Dermis blood vessel endothelial cell (primary cell): ENCODE data around the gene ABI3BP. TPM values are rescaled to one million over a fixed set of nuclear protein-coding genes. Genes with fewer than 3 reads are reported as not detected.

Experiments used
- DNase-seq: peaks from one replicate; pipeline ENCODE4 v3.0.0; 2010
- total RNA-seq: library from RNA; depleted of rRNA; stranded (reverse); fragments of >200 nt; gene quantifications from 2 replicates; pipeline ENCODE4 v1.2.3, GENCODE V29; 2014

The ABI3BP gene
- total RNA-seq, 1 donor from 2014 or later: 9.5 TPM

DNA sequence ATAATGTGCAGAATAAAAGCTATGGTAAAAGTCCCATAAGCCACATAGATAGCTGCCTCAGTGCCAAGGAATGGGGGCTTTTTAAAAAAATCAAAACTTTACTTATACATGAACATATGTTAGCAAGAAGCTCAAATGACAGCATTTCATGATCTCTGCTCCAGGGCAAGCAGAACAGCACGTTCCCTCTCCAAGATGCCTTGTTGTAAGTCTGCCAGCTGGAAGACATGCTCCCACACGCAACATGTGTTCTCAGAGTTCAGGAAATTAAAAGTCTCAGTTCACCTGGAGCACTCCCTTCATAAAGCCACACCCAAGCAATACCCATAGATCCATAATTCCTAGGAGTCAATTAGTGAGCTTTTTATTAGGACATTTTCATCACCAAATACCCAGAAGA lies 52.2 kb downstream of the ABI3BP start:
- DNase-seq: no peak

DNA sequence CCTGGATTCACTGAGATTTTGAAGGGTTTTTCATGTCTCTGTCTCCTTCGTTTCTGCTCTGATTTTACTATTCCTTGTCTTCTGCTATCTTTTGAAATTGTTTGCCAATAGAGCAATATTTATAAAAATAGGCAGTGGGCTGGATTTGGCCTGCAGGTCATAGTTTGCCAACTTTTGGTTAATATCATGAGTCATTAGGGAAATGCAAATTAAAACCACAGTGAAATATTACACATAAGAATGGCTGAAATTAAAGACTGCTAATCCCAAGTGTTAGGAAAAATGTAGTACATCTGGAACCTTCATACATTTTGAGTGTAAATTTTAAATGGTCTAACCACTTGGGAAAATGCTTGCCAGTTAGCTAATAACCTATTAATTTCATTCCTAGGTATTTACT lies 56.3 kb downstream of the ABI3BP start:
- DNase-seq: no peak

DNA sequence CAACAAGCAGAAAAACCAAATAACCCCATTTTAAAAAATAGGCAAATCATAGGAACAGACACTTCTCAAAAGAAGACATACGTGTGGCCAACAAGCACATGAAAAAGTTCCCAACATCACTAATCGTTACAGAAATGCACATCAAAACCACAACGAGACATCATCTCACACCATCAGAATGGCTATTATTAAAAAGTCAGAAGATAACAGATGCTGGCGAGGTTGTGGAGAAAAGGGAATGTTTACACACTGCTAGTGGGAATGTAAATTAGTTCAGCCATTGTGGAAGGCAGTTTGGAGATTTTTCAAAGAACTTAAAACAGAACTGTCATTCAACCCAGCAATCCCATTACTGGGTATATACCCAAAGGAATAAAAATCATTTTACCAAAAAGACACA lies 60.7 kb downstream of the ABI3BP start:
- no peak for DNase-seq

DNA sequence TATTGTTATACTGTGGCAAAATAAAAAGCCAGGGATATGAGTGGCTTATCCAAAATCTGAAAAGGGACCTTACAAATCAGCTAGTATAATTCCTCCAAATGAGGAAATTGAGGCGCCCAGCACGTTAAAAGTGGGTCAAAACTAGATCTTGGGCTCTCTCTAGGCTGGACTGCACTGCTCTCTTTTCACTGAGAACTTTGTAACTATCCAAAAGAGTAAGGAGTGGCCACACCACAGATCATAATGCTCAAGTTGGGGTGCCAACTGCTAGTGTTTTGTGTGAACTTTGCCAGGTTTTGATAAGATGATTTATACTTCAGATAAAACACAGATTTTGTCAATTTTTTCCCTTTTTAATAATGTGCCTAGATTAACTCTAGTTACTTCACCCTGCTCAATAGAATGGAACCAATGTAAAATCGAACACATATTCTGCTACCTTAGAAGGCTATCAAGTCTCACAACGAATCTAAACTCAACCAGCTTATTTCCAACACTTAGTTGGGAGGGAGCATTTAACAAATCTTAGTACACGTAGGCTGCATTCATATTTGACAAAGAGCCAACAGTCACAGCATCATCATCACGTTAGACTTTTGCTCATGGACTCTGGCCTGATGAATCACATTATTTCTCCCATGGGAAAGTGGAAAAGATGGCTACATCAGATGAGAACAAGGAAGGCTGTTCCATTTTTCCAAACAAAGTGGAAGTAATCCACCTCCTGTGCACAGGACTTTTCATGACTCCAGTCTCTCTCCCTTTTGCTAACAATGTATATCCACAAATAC lies 64.4 kb downstream of the ABI3BP start:
- DNase-seq: peak; percentile 71

DNA sequence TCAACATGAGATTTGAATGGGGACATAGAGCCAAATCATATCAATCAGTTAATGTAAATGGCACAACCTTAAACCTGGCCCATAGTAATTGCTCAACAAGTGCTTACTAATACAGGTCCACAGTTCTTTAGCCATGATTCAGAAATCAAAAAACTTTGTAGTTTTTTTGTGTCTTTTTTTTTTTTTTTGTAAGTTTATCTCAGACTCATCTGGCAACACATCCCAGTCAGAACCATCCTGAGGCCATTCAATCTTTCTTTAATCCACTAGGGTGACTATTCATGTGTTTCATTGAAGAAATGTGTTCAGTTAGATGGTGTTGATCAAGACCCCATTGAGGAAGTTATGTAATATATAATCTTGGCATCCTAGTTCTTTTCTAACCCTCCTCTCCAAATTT lies 65.4 kb downstream of the ABI3BP start:
- no peak for DNase-seq

DNA sequence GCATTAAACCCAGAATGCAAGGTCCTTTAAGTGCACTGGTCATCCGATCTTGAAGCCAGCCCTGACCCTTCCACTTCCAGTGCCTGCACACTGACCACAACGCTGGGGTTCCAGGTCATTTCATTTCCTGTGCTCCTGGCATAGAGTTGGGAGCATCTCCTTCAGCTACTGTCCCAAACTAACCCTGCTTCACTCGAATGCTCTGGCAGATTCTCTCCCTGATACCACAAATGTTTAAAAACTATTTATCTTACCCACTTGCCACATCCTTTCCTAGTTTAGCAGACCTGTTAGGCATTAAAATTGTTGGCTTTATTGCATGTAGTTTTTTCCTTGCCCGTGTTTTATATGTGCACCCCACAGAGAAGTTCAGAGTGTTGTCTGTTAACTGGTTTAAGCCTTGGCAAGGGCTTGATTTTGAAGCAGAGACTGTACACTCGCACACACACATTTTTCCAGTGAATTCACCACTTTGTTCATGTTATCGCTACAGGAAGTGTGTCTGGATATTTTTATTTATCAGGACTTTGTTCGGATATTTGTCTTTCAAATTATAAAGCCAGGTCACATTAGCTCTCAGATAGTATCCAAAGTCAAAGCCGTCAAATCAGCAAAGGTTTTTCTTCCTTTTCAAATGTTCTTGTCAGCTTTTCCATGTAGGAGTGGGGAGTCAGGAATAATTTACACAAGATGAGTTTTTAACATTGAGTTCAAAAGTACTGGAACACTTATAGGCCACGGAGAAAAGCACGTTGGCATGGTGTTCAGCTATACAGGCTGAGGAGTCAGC lies 77.3 kb downstream of the ABI3BP start:
- peak; percentile 17 for DNase-seq

DNA sequence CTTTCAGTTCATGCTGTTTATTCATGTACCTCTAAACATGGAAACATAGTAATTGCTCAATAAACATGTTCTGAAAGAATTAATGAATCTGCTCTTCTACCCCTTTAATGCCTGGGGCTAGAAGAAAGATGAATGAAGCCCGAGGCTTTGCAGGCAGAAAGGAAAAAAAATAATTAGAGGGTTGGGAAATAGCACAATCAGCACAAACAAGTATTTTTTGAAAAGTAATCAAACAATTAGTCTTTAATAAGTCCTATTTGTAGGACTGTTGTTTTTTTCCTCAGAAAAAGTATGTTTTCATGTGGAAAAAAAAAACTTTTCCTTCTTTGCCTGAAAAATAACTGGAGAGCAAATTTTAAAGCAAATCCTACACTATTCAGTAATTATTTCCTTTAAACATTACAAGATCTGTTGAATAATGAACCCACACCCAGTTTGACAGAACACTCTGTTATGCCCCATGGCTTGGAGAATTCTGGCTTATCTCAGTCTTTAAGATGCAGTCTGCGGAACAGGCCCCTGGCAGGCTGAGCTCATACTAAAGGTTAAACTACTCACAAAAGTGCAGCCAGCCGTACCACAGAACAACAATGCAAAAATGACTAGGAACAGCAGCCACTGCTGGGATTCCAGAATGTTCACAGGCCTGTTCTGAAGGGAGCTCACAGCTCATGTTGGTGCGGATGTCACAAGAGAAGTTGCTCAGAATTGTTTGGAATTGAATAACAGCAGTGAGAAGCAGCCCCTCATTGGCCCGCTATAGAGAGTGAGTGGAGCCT lies 79.2 kb downstream of the ABI3BP start:
- no peak for DNase-seq

DNA sequence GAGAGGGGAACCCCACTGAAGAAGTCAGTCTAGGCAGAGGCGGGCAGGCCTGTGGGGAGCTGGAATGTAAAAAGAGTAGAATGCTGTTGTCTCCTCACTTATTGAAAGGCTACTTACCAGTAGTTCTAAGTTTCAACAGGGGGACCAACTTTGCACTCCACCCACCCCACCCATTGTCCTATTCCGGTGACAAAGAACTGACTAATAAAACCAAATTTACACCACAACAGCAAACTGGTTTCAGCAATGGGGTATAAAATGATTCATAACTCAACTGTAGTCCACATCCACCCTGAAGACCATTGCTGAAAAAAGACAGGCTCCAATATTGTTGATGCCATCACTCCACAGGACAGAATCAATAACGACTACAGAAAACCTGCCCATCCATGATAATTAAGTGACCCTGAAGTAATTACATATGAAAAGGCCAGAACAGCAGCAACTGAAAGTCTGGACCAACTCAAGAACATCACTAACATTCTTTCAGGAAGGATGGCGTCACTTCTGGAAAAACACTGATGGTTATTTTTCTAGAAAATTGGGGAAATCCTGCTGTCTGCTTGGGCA lies 80.2 kb downstream of the ABI3BP start:
- DNase-seq: no peak

DNA sequence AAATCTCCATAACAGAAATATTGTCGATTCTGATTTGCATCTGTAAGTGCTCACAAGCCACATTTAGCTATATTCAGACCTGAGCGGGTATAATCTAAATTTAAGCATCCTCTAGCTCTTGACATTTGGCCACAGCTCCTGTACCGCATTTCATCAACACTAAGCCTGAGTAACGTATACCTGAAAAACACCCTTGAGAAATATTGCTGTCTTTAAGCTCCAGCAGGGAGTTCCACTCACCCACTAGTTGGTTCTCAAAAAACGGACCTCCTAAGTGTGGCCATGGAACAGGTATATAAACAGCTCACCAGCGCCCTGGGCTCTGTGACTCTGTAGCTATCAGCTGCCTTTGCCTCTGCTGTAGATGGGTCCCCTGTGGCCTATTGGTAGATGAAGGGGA lies 80.7 kb downstream of the ABI3BP start:
- no peak for DNase-seq

DNA sequence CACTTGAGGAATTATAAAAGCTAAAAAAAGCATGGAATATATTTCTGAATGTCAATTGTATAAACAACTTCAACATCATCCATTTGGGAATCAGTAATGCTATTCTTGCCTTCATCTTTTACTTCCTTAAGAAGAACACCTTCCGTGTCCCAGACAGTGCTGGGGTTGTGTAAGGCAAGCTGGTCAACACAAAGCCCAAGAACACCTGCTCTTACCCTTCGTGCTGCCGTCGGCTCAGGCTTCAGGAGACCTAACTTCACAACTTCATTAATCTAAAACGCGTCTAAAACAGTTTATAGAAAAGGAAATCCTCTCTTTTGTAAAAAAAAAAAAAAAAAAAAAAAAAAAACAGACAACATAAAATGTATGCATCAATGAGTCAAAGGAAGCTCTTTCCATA lies 81.3 kb downstream of the ABI3BP start:
- no peak for DNase-seq

DNA sequence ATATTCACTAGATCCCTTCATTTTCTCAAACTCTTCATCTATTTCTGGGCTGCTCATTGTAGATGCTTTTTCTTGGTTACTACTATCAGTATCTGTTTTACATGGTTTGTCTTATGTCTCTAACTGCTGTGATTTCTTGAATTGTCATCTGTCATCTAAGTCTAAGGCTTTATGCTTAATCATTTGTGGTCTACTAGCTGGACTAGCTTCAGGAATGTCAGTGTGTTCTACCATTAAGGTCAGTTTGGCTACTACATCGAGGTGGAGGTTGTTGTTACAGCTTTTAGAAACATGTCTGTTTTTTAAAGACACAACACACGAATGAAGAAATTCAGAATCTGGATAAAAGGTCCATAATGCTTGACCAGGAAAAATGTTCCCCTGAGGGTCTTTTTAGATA lies 82.2 kb downstream of the ABI3BP start:
- DNase-seq: no peak

DNA sequence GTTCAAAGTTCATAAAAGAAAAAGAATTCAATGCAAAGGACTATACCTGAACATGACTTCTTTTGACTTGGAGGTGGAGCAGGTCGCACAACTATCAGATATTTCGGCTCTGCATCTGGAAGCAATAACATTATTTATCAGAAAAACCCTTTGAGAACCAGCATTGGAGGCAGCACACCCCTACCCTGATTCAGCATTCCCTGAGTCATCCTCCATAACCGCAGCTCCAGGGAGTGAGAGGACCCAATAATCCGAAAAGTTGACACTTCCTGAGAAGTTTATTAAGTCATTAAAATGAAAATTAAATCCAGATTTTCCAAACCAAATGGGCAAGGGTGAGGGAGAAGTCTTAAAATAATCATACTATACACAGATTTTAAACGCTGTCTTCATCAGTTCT lies 90.6 kb downstream of the ABI3BP start:
- no peak for DNase-seq

DNA sequence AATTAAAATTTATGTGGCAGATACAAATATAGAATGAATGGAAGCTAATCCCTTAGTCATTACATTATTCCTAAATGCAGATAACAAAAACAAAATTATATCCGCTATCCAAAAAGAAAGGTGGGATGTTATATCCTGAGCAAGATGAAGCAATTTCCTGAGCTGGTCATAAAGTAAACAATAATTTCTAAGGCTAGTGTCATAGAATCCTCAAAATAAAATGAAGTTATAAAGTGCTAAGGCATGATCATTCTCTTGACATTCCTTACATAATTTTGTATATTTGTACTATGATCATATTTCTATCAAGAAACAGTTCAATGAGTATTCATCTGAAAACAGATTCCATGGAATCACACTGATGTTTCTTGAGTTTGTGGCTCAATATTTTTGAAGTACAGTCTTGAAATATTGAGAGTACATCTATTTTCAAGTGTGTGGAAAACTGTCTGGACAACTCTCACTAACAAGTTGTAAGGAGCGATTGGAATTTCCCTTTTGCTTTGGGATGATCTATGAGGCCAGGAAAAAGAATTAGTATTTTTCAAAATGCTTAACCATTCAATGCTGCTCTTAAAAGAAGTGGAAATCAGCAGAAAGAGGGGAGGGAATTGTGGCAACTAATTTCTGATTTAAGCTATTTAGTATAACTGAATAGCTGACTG lies 92.4 kb downstream of the ABI3BP start:
- DNase-seq: peak; percentile 55

DNA sequence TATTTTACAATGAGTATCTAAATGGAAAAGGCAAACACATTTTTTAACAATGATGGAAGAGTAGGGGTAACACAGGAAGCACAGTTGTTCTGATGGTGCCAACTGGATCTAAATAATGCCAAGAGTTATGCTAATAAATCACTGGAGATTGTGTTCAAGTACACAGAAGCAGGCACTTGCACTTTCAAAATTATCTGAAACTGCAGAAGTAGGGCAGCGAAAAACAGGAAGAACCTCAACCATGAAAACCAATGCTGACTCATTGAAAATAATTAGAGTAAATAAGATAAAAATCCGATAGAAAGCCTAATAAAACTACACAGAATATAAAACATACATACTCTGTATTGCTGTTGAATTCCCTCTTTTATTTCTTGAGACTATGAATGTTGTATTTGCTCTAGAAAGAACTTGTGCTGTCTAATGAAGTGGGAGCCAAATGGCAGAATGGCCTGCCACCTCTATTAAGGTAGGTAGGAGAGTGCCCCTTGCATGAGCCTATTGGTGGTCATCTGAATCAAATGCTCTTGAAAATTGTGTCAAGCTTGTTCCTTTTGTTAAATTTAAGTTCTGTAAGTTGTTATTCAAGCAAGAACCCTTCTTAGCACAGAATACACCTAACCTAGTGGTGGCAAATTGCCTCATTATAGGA lies 93.7 kb downstream of the ABI3BP start:
- peak; percentile 61 for DNase-seq

DNA sequence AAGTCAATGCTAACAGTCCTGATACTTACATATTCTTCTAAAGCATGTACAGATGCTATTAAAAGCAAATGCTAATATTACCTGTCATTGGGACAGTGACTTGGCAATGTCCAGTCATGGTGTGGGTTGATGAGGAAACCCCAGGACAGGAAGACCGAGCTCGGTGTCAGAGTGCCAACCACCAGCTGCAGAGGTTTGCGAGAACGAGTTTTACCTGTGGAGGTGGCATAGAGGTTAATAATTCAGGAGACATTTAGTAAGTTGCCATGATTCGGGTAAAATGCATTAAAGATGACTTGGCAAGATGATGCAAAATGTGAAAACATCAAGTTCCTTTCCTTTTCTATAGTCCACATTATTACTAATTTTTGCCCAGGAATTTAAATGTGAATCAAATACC lies 94.5 kb downstream of the ABI3BP start:
- no peak for DNase-seq

DNA sequence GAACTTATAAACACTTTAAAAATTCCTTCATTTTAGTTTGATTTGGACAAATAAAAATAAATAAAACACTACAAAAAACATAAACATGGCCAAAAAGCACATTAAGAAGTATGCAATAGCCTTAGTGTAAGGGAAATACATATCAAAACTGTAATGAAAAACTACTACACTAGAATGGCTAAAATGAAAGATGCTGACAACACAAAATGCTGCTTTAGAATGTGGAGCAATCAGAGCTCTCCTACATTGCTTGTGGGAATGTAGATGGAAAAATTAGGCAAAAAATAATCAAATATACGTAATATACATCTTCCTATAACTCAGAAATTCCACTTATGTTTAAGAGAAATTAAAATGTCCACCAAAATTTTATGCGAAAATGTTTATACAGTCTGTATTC lies 96.2 kb downstream of the ABI3BP start:
- DNase-seq: no peak

DNA sequence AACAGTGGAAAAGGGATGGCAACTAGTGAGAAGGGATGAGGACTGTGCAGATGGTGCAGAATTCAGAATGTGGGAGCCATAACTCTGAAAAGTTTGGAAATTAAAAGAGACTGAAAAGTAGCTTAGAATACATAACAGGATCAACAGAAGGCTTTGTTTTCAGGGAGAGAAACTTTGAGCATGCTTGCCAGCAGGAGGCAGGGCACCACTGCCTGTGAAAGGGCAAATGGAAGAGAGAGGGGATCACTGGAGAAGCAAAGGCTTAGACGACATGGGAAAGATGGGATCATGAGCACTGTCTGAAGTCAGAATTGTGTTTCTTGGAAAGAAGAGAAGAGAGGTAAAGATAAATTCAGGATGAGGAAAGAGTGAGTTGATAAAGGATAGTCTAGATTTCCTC lies 99.6 kb downstream of the ABI3BP start:
- DNase-seq: peak; percentile 82

DNA sequence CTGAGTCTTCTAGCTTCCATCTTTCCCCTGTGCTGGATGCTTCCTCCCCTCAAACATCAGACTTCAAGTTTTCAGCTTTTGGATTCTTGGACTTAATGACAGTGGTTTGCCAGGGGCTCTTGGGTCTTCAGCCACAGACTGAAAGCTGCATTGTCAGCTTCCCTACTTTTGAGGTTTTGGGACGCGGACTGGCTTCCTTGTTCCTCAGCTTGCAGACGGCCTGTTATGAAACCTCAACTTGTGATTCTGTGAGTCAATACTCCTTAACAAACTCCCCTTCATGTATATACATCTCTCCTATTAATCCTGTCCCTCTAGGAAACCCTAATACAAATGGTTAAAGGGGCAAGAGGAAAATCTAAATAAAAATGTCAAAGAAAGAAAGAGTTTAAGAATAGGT lies 100.1 kb downstream of the ABI3BP start:
- no peak for DNase-seq

DNA sequence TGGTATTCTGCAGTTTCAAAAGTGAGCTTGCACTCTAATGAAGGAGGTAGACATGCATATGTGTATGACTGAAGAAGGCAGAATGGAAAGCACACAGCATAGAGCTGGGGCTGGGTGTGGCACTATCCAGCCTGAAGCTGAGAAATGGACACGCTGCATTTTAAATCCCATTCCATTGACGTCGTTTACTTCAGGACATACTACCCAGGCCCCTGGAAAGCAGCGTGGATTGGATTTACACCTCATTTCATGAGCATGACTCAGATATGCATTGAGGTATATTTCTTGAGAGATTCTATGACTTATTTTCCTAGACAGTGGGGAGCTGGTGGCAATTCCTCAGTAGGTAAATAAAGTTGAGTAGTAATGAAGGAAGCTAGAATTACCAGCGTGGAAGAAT lies 101.4 kb downstream of the ABI3BP start:
- DNase-seq: no peak

DNA sequence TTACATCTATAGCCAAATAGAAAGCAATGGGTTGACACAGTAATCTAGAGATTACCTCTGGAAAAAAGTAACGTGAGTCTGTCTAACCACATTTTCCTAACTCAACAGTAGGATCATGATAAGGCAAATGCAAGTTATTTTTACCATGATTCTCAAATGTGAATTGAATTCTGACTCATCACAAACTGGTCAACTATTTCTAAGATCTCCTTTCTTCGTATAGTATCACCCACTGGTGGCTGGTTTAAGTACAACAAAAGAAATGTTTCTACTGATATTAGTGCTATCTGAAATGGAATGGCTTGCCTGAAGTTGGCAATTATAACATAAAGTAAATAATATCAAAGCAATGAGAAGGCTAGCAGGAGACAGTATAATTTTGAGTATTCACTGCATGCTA lies 102.2 kb downstream of the ABI3BP start:
- DNase-seq: peak; percentile 65

DNA sequence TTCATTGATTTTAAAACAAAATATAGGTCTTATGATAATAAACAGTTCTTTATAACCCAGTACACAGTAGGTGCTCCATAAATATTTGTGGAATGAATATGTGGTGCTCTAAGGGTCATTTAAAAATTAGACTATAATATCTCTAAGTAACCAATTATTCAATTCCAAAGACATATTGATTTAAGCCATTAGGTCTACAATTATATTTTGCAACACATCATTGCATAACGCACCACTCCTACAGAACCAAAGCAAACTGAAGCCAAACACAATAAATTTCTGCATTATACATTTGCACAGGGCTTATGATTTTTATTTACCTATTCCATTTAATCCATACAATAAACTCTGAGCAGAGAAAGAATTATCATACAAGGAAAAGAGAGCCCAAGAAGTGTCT lies 104.3 kb downstream of the ABI3BP start:
- no peak for DNase-seq

DNA sequence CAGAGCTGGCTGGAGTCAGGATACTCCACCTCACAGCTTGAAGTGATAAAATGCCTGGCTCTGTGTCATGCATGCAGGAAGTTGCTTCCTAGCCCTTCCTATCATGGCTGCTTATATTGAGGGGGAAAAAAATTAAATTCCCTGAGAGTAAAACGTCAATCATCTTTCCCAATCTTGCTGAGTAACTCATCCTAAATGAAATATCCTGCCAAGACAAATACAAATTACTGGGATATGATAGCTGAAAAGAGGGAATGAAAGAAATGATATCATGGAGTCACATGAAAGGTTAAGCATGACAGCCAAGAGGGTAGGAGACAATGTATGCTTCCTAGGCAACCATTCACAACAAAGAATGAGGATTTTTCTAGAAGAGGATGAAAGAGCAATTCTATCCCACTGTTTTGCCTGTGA lies 110.6 kb downstream of the ABI3BP start:
- peak; percentile 40 for DNase-seq
